ENCODE data around the gene RAMP1.

RAMP1 gene

DNA sequence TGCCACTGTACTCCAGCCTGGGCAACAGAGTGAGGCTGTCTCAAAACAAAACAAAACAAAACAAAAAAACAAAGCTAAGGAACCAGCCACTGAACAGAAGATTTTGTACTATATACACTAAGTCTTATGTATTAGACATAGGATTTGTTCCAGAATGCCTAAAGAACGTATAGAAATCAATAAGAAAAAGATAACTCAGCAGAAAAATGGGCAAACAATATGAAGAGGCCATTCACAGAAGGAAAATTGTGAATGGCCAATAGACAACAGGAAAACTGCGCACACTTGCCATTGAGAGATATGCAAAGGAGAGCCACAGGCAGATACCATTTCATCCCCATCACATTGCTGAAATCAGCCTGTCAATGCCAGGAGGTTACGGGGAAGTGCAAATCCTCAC, 92.5 kb downstream of the RAMP1 start:
- DNase-seq = no peak

DNA sequence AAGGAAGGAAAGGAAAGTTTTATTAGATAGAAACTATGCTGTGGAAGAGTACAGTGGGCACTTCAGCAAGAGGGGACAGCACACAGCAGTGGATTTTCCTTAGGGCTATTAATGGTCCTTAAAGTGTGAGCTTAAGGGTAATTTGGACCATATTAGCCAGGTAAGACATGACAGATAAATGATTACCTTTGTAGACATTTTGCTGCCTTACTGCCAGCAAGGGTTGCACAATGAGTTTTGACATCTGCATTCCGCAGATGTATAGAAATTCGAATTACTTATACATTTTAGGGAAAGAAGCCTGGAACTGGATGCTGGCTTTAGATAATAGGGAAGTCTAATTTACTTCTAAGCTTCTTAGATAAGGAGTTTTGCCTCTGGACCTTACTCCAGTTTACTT, 93.4 kb downstream of the RAMP1 start:
- DNase-seq = no peak

DNA sequence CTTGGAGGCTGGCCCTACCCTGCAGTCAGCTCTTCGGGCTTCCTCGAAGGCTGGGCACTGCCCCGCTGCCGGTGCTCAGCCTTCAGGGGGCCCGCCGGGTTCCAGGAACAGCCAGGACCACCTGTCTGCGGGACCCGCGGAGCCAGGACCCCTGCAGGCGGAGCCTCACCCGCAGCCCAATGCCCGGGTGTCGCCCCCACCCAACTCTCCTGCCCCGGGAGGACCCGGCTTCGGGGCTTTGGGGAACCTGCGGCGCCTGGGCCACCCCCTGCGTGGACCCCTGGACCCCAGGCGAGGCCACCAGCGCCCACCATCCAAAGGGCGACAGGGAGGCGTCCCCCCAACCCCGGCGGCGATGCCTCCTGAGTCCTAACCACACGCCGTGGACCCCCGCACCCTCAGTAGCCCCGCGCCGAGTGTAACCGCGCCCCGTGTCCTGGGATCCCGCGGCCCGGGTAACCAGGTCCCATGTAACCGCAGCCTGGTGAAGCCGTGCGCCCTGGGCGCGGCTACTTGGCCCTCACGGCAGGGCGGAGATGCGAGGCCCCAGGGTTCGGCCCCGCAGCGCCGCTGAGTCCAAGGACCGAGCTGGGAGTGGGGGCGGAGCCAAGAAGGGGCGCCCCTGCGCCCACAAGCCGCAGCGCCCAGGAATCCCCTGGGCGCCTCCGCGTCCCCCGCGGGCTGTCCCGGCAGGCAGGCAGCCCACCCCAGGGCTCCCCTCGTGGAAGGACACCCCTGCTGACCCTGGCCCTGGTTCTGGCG, 96.4 kb downstream of the RAMP1 start:
- DNase-seq = no peak

DNA sequence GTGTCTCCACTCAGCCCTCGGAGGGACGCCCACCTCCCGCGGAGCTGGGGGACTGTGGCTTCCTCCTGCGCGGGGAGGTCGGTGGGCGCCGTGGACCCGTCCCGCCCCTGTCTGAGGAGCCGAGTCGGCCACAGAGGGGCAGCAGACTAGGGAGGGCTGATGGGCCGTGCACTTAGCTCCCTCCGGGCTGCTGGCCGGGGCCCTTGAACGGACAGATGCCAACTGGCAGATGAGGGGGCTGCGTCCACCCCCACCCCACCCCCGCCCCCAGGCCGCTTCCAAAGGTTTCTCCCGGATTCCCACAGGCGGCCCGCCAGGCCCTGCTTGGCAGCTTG, 96.9 kb downstream of the RAMP1 start:
- no peak for DNase-seq

DNA sequence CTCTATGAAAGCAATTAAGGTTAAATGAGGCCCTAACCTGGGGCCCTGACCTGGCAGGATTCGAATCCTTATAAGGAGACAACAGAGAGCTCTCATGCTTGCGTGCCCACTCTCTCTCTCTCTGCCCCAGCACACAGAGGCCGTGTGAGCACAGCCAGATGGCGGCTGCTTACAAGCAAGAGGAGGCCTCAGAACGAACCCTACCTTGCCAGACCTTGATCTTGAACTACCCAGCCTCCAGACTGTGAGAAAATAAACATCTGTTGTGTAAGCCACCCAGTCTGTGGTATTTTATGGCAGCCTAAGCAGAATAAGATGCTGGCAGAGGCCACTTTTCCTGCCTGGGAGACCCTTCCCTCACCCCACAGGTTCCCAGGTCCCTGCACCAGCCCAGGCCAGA, 102.2 kb downstream of the RAMP1 start:
- DNase-seq = no peak

All from C1 segment of cervical spinal cord (tissue), 14 donors.